ENCODE results near the gene PRLH. TPM values are rescaled to one million over a fixed set of nuclear protein-coding genes. Genes with fewer than 3 reads are reported as not detected.

PRLH gene
- total and polyA plus RNA-seq, 2 of the 13 experiments (the other 11 are each of a cell fraction or from before 2014, with no cell fraction given), result not detected

GRCh38 chr2:237598468-237599208 lies 32.3 kb downstream of the PRLH start (continued):
- TF ChIP-seq SP2 (CRISPR knock-in tag; IDR thresholded peaks at IDR 0.05) (no peak), ZNF878 (CRISPR knock-in tag; IDR thresholded peaks at IDR 0.05) (no peak), PAWR (CRISPR knock-in tag; IDR thresholded peaks at IDR 0.05; ENCODE audit: borderline replicate concordance) (no peak), ATF3 (CRISPR knock-in tag; IDR thresholded peaks at IDR 0.05) (no peak), SNAI1 (CRISPR knock-in tag; IDR thresholded peaks at IDR 0.05; ENCODE audit: borderline replicate concordance) (no peak), ZNF652 (CRISPR knock-in tag; IDR thresholded peaks at IDR 0.05; ENCODE audit: borderline replicate concordance, low read depth) (no peak), ZNF577 (CRISPR knock-in tag; IDR thresholded peaks at IDR 0.05; ENCODE audit: borderline replicate concordance, low read depth) (no peak), ZNF839 (CRISPR knock-in tag; IDR thresholded peaks at IDR 0.05; ENCODE audit: borderline replicate concordance) (no peak), CC2D1A (CRISPR knock-in tag; IDR thresholded peaks at IDR 0.05) (no peak), ZNF883 (CRISPR knock-in tag; IDR thresholded peaks at IDR 0.05; ENCODE audit: not compliant biosample characterization) (no peak), HIVEP1 (CRISPR knock-in tag; IDR thresholded peaks at IDR 0.05) (no peak), MAF1 (CRISPR knock-in tag; IDR thresholded peaks at IDR 0.05; ENCODE audit: borderline replicate concordance) (no peak), ZNF704 (CRISPR knock-in tag; IDR thresholded peaks at IDR 0.05; ENCODE audit: borderline replicate concordance) (no peak), NR2C2 (CRISPR knock-in tag; IDR thresholded peaks at IDR 0.05; ENCODE audit: borderline replicate concordance) (no peak), ARNT (IDR thresholded peaks at IDR 0.05) (no peak), RFX1 (IDR thresholded peaks at IDR 0.05) (no peak), ZNF281 (CRISPR knock-in tag; IDR thresholded peaks at IDR 0.05; ENCODE audit: borderline replicate concordance) (no peak), ZNF501 (CRISPR knock-in tag; IDR thresholded peaks at IDR 0.05) (no peak), ZC3H4 (CRISPR knock-in tag; IDR thresholded peaks at IDR 0.05; ENCODE audit: borderline replicate concordance) (no peak), THAP9 (CRISPR knock-in tag; IDR thresholded peaks at IDR 0.05; ENCODE audit: borderline replicate concordance) (no peak)
